Neutrophil (primary cell): ENCODE results near the gene NFKBIZ.

ENCODE experiments used
- H3K27ac ChIP-seq: fragments of 200-600 bp; sonication (generic); 2 replicates; pipeline ENCODE4 v1.5.1; 2016; ENCODE audit warnings: mild to moderate bottlenecking, moderate library complexity
- H3K27me3 ChIP-seq: fragments of 200-600 bp; sonication (generic); 2 replicates; pipeline ENCODE4 v1.6.0; 2016; ENCODE audit warnings: mild to moderate bottlenecking
- H3K36me3 ChIP-seq: fragments of 200-600 bp; sonication (generic); 2 replicates; pipeline ENCODE4 v1.5.1; 2017
- H3K4me1 ChIP-seq, 2 experiments: fragments of 200-600 bp in 1 of 2; sonication (generic) in 1 of 2; 1 replicate in 1 of 2; 2 replicates in 1 of 2; pipeline versions ENCODE4 v1.5.1 to v1.6.1; 2013 to 2016; ENCODE audit warnings: low read depth in 1 of 2, low read length in 1 of 2, mild to moderate bottlenecking in 1 of 2, moderate library complexity in 1 of 2; ENCODE audit not compliant: control insufficient read depth in 1 of 2, insufficient read depth in 1 of 2
- H3K4me3 ChIP-seq, 2 experiments: fragments of 200-600 bp in 1 of 2; sonication (generic) in 1 of 2; 1 replicate in 1 of 2; 2 replicates in 1 of 2; pipeline ENCODE4 v1.5.1; 2013 to 2016; ENCODE audit warnings: low read depth in 1 of 2, low read length in 1 of 2, mild to moderate bottlenecking in 1 of 2, moderate library complexity in 1 of 2
- H3K9me3 ChIP-seq: fragments of 200-600 bp; sonication (generic); 2 replicates; pipeline ENCODE4 v1.5.1; 2016
- CTCF ChIP-seq: fragments of 200-600 bp; sonication (generic); IDR thresholded peaks from 2 replicates; pipeline ENCODE4 v1.5.1; 2016; ENCODE audit warnings: antibody characterized with exemption

The NFKBIZ gene

GRCh38 chr3:101851850-101852714 is 2.8 kb downstream of the NFKBIZ start:
- H3K27ac ChIP-seq = peak overlapping the region; percentile 96
- H3K27me3 ChIP-seq = no peaks in the 10 kb centered on the region
- H3K9me3 ChIP-seq = no peaks in the 10 kb centered on the region
- H3K4me3 ChIP-seq = peak overlapping the region; percentile 90 to 97
- TF ChIP-seq CTCF = no peak
- peaks cover 54% of the 10 kb centered on the region for H3K36me3 ChIP-seq
- peaks cover 48 to 50% of the 10 kb centered on the region in 2 experiments for H3K4me1 ChIP-seq

- peak overlapping the region; percentile 24 for H3K27ac ChIP-seq
- peaks cover 65% of the 10 kb centered on the region for H3K36me3 ChIP-seq
- no peak for TF ChIP-seq CTCF
- H3K4me3 ChIP-seq = peak overlapping the region; percentile 6 to 90
- H3K4me1 ChIP-seq = peaks cover 42 to 45% of the 10 kb centered on the region in 2 experiments
- H3K9me3 ChIP-seq = no peaks in the 10 kb centered on the region
- H3K27me3 ChIP-seq = no peaks in the 10 kb centered on the region
These were observed 3.9 kb downstream of the NFKBIZ start for GRCh38 chr3:101852983-101853840.

GRCh38 chr3:101853982-101854381 is 4.7 kb downstream of the NFKBIZ start:
- Histone ChIP-seq H3K27me3 (no peaks in the 10 kb centered on the region), H3K27ac (peak overlapping the region; percentile 24), H3K9me3 (no peaks in the 10 kb centered on the region), H3K4me3 (no peak overlapping the region), H3K4me1 (peaks cover 34 to 38% of the 10 kb centered on the region in 2 experiments), H3K36me3 (peaks cover 73% of the 10 kb centered on the region)
- TF ChIP-seq CTCF = no peak

GRCh38 chr3:101854608-101855304 is 5.4 kb downstream of the NFKBIZ start:
- Histone ChIP-seq H3K4me3 (no peak overlapping the region), H3K4me1 (peaks cover 34 to 38% of the 10 kb centered on the region in 2 experiments), H3K9me3 (peaks cover 3% of the 10 kb centered on the region), H3K27ac (peak overlapping the region; percentile 8), H3K27me3 (no peaks in the 10 kb centered on the region), H3K36me3 (peaks cover 80% of the 10 kb centered on the region)
- no peak for TF ChIP-seq CTCF

GRCh38 chr3:101857301-101857741 is 8.0 kb downstream of the NFKBIZ start:
- H3K27ac ChIP-seq = peak overlapping the region; percentile 40
- H3K36me3 ChIP-seq = peaks cover 100% of the 10 kb centered on the region
- H3K9me3 ChIP-seq = peaks cover 5% of the 10 kb centered on the region
- TF ChIP-seq CTCF = no peak
- no peaks in the 10 kb centered on the region for H3K27me3 ChIP-seq
- H3K4me1 ChIP-seq = peaks cover 22% of the 10 kb centered on the region in 2 experiments
- H3K4me3 ChIP-seq = no peak overlapping the region
